ENCODE measurements around the gene LHFPL6.

LHFPL6 gene

DNA sequence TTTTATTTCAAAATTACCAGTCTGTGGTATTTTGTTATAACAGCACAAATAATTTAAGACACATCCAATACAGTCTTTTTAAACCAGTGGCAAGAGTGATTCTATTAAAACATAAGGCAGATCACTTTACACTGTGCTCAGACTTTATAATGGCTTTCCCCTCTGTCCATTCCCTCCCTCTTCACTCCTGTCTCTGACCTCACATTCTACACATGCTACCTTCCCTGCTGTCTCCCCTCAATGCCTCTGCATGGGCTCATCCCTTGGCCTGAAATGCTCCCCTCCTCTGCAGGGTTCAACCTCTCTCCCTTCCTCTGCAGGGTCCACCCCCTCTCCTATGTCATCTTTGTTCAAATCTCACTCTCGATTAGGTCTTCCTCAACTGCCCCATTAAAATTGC is 170.8 kb downstream of the LHFPL6 start:
- no peak overlapping the region for H3K27ac ChIP-seq
- no peak for DNase-seq (ENCODE audit: low read depth, low spot score)

DNA sequence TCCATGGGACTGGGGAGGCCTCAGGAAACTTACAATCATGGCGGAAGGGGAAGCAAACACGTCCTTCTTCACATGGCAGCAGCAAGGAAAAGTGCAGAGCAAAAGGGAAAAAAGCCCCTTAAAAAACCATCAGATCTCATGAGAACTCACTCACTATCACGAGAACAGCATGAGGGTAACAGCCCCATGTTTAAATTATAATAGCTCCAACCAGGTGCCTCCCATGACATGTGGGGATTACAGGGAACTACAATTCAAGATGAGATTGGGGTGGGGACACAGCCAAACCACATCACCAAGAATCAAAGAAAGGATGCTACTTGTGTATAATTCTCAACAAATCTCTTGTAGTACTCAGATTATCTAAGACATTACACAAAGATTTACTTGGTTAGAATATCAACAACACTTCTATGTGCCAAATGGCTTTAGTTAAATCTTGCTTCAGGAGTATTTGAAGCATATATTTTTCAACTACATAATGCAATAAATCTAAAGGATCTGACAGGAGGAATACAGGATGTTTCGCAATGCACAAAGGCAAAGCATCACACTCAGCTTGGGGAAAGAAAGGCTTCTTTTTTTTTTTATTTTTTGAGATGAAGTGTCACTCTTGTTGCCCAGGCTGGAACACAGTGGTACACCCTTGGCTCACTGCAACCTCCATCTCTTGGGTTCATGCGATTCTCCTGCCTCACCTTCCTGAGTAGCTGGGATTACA is 180.0 kb downstream of the LHFPL6 start:
- DNase-seq (ENCODE audit: low read depth, low spot score), result no peak
- H3K27ac ChIP-seq, result no peak overlapping the region

DNA sequence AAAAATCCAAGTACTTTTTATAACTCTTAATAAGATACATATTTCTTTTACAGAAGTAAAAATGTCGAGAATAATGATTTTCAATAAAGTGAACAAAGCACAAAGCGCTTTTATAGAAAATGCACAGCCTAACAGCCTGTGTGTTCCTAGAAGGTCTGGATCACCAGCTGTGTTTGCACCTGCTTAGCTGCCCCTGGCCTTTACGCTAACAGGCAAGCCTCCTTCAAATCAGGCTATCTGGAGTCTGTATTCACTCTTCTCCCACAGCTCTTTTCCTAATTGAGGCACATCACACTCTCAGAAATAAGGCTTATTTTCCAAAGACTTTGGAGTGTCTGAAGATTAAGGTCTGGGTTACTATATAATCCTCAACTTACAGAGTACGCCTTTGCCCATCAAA is 183.1 kb downstream of the LHFPL6 start:
- no peak overlapping the region for H3K27ac ChIP-seq
- no peak for DNase-seq (ENCODE audit: low read depth, low spot score)

DNA sequence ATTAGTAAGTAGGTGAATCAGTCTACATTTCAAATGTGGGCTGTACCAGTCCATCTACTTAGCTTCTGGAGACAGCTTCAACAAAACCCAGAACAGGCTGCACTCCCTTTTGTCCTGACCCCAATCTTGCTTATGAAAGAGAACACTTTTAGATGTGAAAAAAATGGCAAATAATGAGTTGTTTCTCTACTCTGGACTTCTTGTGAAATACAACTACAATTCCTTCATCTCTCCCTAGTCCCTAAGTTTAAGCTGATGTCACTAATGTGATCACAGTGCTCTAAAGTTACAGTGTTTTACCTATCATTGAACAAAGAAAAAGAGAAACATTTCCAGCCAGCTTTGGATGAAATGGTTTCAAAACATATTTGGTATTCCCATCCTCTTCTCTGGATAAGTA is 183.9 kb downstream of the LHFPL6 start:
- H3K27ac ChIP-seq, result no peak overlapping the region
- DNase-seq (ENCODE audit: low read depth, low spot score), result no peak

DNA sequence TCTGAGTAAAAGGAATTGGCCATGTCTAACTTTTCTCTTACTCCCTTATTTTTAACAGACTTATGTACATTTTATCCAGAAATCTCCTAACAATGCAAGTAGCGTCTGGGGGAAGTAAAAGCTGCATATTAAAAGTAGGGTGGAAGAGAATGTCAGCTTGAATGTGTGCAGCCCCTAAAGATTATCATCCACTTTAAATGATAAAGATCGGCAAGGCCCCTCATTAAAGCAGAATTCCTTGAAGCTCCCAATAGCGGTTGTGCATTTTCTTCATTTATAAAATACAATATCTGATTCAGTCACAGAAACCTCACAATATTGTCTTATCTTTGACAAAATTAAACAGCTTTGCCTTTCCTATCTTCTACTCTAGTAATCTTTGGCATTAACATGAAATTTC is 184.6 kb downstream of the LHFPL6 start:
- no peak overlapping the region for H3K27ac ChIP-seq
- no peak for DNase-seq (ENCODE audit: low read depth, low spot score)

DNA sequence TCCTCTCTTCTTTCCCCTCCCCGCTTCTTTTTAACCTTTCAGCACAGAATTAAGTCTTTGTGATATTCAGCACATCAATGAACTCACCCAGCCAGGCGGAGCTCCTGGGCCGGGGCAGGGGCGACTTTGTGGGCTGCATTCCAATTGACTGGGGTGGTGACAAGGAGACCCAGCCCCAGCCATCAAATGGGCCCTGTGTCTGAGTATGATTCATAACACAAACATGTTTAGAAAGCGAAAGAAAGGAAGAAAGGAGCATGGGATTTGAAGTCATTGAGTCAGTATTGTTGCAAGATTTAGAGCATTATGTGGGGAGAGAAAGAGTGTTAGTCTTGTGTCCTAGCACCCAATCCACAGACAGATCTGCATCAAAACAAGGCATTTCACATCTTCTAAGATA is 185.3 kb downstream of the LHFPL6 start:
- DNase-seq (ENCODE audit: low read depth, low spot score), result no peak
- H3K27ac ChIP-seq, result no peak overlapping the region

DNA sequence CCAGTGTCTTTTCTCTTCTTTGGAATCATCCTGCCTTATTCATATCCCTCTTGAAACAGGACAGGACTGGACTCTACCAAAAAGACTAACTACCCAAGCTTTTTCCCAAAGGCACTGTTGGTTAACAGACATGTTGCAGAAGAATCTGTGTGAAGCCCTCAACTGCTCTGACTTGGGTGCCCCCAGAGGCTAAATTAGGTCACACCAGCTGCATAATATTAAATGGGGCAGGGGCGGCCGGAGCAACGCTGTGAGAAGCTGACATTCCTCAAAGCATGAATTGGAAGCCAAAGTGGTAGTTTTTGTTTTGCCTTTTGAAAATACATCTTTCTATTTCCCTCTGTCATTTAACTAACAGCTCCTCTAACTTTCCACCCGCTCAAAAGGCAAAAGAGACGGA is 185.9 kb downstream of the LHFPL6 start:
- DNase-seq (ENCODE audit: low read depth, low spot score), result no peak
- no peak overlapping the region for H3K27ac ChIP-seq

DNA sequence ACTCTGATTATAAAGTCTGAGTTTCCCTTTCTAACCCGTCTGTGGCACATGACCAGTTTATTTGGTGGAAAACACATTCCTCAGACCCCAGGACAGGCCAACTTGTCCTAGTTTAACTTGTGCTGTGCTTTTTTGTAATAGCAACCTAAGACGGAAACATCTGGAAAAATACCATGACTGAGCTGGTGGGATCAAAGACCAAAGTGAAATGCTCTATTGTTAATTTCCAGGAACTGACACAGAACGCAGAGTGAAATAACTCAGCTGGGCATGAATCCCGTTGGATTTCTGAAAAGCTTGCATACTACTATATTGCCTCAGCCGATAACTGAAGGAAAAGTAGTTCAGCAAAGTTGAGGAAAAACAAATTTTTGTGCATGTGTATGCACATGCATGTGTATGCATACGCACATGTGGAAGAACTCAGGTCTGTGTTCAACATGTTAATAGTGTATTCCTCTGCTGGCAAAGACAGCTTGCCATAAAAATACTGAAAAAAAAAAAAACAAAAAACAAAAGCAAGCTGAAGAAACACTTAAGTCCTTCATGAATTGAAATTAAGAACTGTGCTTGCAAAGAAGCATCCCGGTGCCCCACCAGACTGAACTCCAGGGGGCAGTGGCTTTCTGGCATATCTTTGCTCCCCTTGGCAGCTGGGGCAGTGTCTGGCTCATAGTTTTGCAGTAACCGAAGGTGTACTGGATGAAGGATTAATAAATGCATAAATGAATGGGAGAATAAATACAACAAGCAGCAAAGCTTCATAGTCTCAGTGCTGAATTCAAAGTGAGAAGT is 187.8 kb downstream of the LHFPL6 start:
- no peak for DNase-seq (ENCODE audit: low read depth, low spot score)
- no peak overlapping the region for H3K27ac ChIP-seq

DNA sequence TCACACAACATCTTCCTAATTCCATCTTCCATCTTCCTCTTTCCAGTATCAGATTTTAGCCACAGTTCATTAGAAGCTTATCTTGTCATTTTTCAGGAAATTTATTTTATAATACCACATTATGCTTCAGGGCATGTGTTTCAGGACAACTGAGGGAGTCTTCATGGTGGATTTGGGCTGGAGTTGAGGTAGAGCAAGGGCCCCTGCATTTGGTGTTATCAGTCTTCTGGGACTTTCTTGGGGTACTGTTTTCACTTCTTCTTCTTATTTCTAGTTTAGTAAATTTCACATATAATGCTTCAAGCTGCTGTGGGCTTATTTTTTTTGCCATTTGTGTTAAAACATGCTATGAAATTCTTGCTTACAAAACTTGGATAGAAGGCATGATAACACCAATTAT is 188.7 kb downstream of the LHFPL6 start:
- no peak overlapping the region for H3K27ac ChIP-seq
- DNase-seq (ENCODE audit: low read depth, low spot score), result no peak

DNA sequence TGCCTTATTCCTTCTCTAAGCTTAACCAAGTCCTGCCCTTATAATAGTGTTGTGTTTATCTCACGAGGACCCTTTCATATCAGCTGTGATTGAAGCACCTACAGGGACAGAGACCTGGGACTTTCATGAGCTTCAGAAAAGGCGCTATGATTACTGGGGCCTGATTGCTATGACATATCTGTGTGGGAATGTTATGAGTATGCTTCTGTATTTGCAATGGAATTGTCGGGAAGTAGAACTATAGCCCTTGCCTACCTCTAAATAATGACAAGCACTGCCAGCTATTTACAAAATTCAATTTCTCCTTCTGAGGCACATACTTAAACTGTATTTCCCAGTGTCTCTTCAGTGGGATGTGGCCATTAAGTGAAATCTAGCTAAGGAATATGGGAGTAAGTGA is 191.5 kb downstream of the LHFPL6 start:
- H3K27ac ChIP-seq, result no peak overlapping the region
- DNase-seq (ENCODE audit: low read depth, low spot score), result no peak

DNA sequence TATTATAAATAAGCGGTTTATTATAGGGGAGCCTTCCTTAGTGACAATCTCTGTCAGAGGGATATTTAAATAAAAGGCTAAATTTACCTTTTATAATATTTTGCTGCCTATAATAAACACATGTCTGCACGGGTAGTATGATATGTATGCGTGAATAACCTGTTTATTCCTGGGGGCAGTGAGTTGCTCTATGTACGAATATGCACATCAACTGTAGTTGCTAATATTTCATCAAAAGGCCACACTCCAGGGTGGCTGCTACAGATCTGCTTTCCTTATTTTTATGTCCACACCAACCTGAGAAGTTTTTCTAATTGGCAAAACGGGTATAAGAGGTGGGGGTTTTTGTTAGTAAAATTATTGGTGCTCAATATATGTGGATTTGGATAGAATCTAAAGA is 192.0 kb downstream of the LHFPL6 start:
- H3K27ac ChIP-seq, result no peak overlapping the region
- DNase-seq (ENCODE audit: low read depth, low spot score), result no peak

DNA sequence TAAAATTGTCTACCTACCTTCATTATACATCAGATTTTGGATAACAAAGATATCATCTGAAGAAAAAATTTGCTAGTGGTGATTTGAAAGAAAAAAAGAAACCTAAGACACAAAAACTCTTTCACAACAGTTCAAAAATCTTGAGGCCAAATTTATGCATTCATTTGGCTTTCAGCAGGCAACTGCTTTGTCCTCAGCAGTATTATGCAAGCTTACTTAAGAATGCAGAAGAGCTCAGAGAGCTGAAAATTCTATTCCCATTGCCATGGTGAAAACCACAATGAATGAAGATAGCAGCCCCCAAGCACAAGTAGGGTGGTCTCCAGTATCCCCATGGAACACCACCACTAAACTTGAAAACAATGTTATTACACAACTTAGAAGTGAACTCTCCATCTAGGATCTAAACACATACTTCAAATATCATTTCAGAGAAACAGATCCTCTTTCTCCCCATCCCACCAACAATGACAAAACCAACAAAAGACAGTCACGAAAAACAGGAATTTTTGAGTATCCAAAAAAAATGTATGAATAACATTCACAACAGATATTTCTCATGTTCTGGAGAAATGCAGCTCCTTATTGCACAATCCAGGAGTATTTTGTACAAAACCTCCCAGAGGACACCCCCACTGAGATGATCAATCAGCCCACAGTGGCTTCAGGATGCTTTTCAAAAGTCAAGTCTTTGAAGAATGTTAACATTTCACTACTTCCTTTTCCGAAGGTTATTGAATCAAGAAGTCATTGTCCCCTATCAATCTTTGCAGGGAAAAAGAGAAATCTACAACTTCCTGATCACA is 192.7 kb downstream of the LHFPL6 start:
- H3K27ac ChIP-seq, result no peak overlapping the region
- no peak for DNase-seq (ENCODE audit: low read depth, low spot score)

DNA sequence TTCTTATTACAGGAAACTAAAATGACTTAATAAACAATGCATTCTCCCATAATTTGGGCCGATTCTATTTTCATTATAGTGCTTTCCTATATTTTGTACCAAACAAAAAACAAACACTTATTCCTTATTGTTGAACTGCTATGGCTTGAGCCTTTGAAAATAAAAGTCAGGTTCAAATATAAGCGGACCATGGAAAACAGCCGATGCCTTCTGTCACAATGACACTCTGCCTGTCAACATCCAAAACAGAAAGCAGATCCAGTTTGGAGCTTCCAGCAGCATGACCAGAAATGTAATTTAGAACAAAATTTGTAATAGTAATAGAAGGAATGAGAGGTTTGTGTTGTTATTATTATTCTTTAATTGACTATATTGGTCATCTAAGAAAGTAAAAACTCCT is 194.5 kb downstream of the LHFPL6 start:
- no peak for DNase-seq (ENCODE audit: low read depth, low spot score)
- no peak overlapping the region for H3K27ac ChIP-seq

DNA sequence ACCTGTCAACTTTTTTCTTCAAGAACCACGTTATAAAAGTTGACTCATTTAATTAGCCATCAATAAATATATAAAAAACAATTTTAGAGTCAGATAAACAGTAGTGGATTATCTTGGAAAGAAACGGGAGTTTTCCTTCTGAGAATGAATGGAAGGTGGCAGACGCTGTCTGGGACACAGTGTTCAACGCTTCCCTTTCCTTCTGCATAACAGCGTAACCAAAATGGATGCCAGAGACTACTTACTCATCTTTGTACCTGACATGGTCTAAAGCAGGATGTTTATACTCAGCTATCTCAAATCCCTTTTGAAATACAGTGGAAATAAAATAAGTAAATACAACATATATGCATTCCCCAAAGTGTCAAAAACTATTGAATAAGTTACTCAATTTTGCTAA is 195.2 kb downstream of the LHFPL6 start:
- DNase-seq (ENCODE audit: low read depth, low spot score), result no peak
- no peak overlapping the region for H3K27ac ChIP-seq

DNA sequence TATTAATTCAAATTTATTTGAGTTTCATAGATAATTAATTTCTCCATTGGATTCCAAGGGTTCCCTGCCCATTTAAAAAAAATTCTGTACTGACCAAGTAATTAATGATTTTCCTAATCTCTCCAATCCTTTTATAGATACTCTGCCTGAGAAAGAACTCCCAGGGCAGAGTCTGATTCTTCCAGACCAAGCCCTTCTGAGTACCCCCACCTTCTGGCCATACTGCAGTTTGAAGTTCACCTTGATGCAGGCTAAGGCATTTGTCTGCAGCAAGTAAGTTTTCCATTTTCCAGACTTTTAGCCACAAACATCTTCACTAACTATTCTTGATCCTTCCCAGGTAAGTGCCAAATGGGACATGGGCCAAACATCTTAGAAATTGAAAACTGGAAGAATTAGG is 195.9 kb downstream of the LHFPL6 start:
- DNase-seq (ENCODE audit: low read depth, low spot score), result no peak
- no peak overlapping the region for H3K27ac ChIP-seq

DNA sequence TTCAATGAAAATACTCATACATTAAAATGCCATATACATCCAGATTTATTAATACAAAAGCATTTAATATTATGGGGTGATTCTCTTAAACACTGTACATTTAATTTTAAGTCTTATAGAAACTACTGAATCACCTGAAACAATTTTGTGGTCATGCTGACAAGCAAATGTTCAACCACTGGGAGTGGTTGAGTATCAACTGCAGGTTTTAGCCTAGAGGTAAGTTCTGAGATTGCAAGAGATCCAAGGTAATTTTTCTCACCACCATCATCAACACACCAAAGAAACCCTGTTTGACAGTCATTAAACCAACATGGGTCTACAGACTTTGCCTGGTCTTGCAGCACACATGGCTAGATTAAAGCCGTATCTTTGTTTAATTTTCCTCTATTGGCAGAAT is 196.3 kb downstream of the LHFPL6 start:
- DNase-seq (ENCODE audit: low read depth, low spot score), result peak; percentile 75

DNA sequence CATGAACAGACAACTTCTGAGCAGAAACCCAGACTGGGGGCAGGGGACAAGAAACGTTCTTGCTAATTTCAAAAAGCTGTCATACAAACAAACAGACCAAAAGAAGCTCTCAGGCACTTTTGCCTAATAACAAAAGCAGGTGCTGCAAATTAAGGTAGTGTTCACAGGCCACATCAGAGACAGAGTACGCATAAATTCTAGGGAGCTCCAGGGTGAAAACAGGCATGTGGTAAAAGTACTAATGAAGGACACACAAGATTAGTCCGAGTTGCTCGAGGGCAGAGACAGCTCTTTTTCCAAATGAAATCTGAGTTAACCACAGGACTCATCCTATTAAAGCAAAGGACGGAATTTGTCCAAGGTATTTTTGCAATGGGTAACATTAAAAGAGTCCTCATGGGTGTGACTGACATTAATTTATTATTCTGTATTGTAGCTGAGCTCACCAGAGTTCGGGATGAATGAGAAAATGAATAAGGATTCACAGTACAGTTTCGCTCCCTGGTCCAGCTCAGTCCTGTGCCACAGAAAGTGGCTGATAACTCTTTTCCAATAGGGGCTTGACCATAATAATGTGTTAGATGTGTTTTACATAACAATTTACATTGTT is 197.3 kb downstream of the LHFPL6 start:
- DNase-seq (ENCODE audit: low read depth, low spot score), result no peak
- H3K27ac ChIP-seq, result no peak overlapping the region

More for the DNA sequence above, 196.3 kb downstream of the LHFPL6 start:
- no peak overlapping the region for H3K27ac ChIP-seq

DNA sequence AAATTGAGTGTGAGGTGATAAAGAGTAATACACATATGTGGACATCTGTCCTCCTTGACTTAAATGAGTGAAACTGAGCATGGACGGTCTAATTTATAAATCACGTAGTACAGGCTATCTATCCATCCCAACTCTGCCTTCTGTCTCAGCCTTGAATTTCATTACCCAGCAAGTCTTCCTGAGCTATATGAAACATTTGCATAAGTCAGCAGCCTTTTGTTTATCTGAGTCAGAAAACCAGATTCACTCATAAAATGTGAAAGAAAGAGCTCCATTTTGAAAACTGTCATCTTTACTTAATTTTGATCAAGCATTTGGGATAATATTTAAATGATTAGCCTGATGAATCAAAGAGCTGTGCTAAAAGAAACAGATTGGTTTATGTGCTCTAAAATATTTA is 197.9 kb downstream of the LHFPL6 start:
- no peak for DNase-seq (ENCODE audit: low read depth, low spot score)
- no peak overlapping the region for H3K27ac ChIP-seq

DNA sequence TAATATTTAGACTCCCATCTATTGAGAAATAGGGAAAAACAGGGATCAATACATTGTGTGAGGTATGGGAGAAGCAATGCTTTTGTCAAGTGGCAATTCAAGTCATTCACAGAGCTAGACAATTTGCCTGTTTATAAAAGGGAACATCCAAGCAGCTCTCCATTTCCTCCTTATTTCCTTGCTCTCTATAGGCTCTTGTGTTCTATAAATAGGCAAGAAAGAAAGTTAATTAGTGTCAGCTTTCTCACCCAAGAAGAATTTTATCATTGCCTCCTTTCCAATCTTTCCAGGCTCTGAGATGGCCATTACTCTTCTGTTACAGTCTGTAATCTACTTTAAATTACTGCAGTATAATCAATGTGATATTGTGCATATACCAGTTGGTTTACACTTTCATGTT is 199.9 kb downstream of the LHFPL6 start:
- no peak for DNase-seq (ENCODE audit: low read depth, low spot score)
- H3K27ac ChIP-seq, result no peak overlapping the region

DNA sequence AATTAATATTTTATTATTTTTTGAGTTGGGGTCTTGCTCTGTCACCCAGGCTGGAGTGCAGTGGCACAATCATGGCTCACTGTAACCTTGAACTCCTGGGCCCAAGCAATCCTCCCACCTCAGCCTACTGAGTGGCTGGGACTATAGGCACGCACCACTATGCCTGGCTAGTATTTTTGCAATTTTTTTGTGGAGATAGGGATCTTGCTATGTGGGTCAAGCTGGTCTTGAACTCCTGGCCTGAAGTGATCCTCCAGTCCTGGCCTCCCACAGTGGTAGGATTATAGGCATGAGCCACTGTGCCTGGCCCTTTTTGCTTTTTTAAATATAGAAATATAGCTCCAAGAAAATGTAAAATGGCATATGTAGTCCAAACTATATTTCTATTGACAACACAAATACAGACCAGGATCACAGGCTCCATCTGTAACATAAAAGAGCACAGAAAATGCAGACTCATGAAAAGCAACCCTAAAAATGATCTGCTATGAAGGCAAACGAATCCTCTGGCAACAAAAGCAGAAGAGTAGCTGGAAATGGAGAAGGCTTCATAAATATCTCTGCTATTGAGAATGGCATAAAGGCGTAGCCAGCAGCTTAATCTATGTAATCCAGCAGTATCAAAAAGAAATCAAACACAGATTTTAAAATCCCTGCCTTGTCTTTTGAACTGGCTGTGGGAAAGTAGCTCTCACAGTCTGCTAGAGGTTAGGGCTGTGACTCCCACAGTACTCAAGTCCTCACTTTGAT is 200.6 kb downstream of the LHFPL6 start:
- no peak for DNase-seq (ENCODE audit: low read depth, low spot score)
- H3K27ac ChIP-seq, result no peak overlapping the region

Measured in epithelial cell of prostate (primary cell).